ENCODE data around the gene MARCKSL1. TPM values are rescaled to one million over a fixed set of nuclear protein-coding genes. Genes with fewer than 3 reads are reported as not detected.
A peak's percentile ranks its signal among the peaks of the same experiment; 100 is the strongest.

The MARCKSL1 gene
- total RNA-seq, 4 donors from 2014 or later: 4.4 to 6.1 (median 5.1) TPM

DNA sequence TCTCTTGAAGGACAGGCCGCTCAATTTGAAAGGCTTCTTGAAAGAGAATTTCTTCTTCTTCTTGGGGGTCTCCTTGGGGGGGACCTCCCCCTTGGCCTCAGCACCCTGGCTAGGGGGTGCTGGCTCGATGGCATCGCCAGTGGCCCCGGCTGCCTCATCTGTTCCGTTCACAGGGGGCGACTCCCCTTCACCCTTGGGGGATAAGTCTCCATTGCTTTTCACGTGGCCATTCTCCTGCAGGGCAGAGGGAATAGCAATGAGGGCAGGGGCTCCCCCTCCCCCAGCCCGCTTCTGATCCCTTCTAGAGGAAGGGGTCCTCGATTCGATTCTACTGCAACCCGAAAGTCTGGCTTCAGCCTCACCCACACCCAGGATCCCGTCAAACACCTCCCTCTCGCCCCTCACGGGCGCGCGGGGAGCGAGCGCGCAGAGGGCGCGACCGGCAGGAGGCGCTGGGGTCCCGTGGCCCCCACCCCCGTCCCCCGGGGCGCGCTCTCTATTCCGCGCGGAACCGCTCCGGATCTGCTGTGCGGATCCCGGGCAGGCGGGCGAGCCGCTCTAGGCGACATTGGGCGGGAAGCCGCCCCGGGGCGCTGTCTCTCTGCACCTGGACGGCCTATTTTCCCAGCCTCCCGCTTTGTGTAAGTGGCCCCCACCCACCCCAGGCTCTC lies 1.0 kb downstream of the MARCKSL1 start:
- H3K4me3 ChIP-seq: peak overlapping the region; percentile 49 to 86 (median 65)
- no peaks in the 10 kb centered on the region for H3K9me3 ChIP-seq
- DNase-seq: no peak
- intact Hi-C loops (cut with DNase I): no loop called here
- H3K4me1 ChIP-seq: peaks cover 35 to 69% (median 37%) of the 10 kb centered on the region in 3 donors
- TF ChIP-seq POLR2A (IDR thresholded peaks at IDR 0.05): no peak
- TF ChIP-seq, protein P1, sequence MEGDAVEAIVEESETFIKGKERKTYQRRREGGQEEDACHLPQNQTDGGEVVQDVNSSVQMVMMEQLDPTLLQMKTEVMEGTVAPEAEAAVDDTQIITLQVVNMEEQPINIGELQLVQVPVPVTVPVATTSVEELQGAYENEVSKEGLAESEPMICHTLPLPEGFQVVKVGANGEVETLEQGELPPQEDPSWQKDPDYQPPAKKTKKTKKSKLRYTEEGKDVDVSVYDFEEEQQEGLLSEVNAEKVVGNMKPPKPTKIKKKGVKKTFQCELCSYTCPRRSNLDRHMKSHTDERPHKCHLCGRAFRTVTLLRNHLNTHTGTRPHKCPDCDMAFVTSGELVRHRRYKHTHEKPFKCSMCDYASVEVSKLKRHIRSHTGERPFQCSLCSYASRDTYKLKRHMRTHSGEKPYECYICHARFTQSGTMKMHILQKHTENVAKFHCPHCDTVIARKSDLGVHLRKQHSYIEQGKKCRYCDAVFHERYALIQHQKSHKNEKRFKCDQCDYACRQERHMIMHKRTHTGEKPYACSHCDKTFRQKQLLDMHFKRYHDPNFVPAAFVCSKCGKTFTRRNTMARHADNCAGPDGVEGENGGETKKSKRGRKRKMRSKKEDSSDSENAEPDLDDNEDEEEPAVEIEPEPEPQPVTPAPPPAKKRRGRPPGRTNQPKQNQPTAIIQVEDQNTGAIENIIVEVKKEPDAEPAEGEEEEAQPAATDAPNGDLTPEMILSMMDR (IDR thresholded peaks at IDR 0.05): peak; percentile 51 to 71 (median 63)
- H3K36me3 ChIP-seq: peaks cover 5 to 45% (median 11%) of the 10 kb centered on the region in 3 donors
- peaks cover 0 to 14% (median 0%) of the 10 kb centered on the region in 4 donors for H3K27me3 ChIP-seq
- H3K27ac ChIP-seq: peak overlapping the region; percentile 25 to 78 (median 60)
- 38 to 45% methylated on average over 2 to 3 of the region's 46 CpGs for WGBS, 2 donors

DNA sequence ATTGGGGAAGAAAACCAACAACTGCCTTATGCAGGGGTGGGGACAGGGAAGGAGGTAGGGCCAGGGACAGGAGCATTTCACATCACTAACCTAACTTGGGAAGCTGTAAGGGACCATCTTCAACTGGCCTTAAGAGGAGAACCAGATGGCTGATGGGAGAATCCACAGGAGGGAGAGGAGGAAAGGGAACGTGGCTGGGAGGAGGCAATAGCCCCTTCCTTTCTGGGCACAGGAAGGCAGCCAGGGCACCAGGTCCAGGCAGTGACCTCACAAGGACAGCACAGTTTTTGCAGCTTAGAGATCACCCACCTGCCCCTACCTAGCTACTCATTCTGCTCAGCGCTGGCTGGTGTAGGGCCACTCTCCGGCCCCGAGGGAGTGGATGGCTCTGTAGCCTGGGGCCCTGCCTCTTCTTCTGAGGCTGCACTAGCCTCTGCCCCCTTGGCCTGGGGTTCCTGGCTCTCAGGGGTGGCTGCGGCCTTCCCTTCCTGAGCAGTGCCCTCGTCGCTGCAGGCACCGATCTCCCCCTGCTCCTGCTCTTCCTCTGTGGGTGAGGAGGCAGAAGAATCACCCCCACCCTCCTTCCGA lies 1.7 kb downstream of the MARCKSL1 start:
- H3K27ac ChIP-seq: peak overlapping the region in 1 of 4 donors; percentile 6
- no peak for TF ChIP-seq POLR2A (IDR thresholded peaks at IDR 0.05)
- TF ChIP-seq, protein P1 (IDR thresholded peaks at IDR 0.05): no peak
- peak overlapping the region in 3 of 4 donors; percentile 55 to 86 (median 75) for H3K4me3 ChIP-seq
- 48 to 59% methylated on average over 6 to 9 of the region's 9 CpGs for WGBS, 2 donors
- intact Hi-C loops (cut with DNase I): no loop called here
- peaks cover 0 to 14% (median 0%) of the 10 kb centered on the region in 4 donors for H3K27me3 ChIP-seq
- H3K9me3 ChIP-seq: no peaks in the 10 kb centered on the region
- H3K36me3 ChIP-seq: peaks cover 5 to 51% (median 14%) of the 10 kb centered on the region in 3 donors
- no peak for DNase-seq
- peaks cover 35 to 69% (median 37%) of the 10 kb centered on the region in 3 donors for H3K4me1 ChIP-seq

DNA sequence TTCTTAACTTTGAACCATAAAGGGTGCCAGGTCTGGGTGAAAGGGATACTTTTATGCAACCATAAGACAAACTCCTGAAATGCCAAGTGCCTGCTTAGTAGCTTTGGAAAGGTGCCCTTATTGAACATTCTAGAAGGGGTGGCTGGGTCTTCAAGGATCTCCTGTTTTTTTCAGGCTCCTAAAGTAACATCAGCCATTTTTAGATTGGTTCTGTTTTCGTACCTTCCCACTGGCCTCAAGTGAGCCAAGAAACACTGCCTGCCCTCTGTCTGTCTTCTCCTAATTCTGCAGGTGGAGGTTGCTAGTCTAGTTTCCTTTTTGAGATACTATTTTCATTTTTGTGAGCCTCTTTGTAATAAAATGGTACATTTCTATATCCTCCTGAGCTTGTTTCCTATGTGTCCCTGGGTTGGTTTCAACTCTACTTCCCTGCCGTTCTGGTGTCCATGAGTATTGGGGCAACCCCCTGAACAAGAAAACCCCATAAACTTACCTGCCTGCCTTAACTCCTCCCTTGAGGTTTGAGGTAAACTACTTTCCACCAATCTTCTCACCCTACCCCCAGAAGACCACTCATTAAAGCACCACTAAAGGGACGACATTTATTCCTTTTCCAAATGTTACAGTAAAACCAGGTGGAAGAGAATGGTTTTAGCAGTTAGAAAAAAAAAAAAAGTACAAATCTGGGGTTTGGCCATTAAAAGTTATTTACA lies 2.6 kb downstream of the MARCKSL1 start:
- H3K4me3 ChIP-seq: no peak overlapping the region
- peaks cover 0 to 14% (median 0%) of the 10 kb centered on the region in 4 donors for H3K27me3 ChIP-seq
- 70 to 71% methylated on average over 3 of the region's 3 CpGs for WGBS, 2 donors
- no peaks in the 10 kb centered on the region for H3K9me3 ChIP-seq
- H3K27ac ChIP-seq: no peak overlapping the region
- intact Hi-C loops (cut with DNase I): no loop called here
- peaks cover 35 to 67% (median 37%) of the 10 kb centered on the region in 3 donors for H3K4me1 ChIP-seq
- TF ChIP-seq, protein P1 (IDR thresholded peaks at IDR 0.05): no peak
- TF ChIP-seq POLR2A (IDR thresholded peaks at IDR 0.05): no peak
- peaks cover 5 to 61% (median 15%) of the 10 kb centered on the region in 3 donors for H3K36me3 ChIP-seq
- DNase-seq: no peak

DNA sequence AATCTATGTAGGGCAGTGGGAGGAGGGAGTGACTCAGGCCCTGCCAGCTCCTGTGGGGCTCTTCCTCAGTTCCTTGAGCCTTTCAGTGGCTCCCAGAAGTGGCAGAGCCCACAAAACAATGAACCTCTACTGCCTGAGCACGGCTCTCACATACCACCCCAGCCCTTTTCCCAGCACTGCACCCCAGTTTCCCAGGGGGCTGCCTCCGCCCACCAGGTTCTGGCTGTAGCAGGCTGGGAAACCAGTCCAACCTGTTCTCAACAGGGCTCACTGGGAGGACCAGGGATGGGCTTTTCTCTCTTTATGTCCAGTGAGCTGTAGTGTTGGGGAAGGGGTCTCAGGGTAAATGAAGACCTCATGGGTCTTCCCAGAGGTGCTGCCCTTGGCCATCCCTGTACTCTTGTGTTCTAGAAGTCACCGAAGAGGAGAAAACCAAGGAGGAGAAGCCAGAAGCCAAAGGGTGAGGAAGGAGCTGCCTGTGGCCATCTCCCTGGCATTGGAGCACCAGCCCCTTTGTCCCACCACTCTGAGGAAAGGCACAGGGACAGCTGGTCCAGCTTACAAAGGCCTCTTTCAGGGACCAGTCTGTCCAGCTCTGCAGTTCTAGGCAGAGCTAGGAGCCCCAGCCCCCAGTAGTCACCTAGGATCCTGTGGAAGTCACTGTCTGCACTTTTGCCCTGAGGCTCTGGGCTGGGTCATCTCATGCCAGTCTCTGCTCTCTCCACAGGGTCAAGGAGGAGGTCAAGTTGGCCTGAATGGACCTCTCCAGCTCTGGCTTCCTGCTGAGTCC lies 3.5 kb downstream of the MARCKSL1 start:
- Histone ChIP-seq H3K27ac (peak overlapping the region in 2 of 4 donors; percentile 8 to 29), H3K27me3 (peaks cover 0 to 14% (median 0%) of the 10 kb centered on the region in 4 donors), H3K4me1 (peaks cover 31 to 58% (median 35%) of the 10 kb centered on the region in 3 donors), H3K4me3 (no peak overlapping the region), H3K9me3 (no peaks in the 10 kb centered on the region), H3K36me3 (peaks cover 5 to 70% (median 24%) of the 10 kb centered on the region in 3 donors)
- WGBS, 2 donors: 48% methylated on average over 3 of the region's 3 CpGs; no CpG with 5 or more reads in 1 of the 2 donors
- no peak for DNase-seq
- TF ChIP-seq, protein P1 (IDR thresholded peaks at IDR 0.05): no peak
- TF ChIP-seq POLR2A (IDR thresholded peaks at IDR 0.05): no peak
- intact Hi-C loops (cut with DNase I): no loop called here

All from esophagus squamous epithelium (tissue), 5 donors.